Hippocampal formation (tissue), 2 donors: ENCODE results near the gene VOPP1.
"Not testable (repeated sequence)": the region's sequence is repeated elsewhere in the genome, so short reads cannot be mapped to it uniquely, and the experiment has no call there.

Experiments
- DNase-seq, 2 donors: peaks; one replicate each; lab custom pipeline; 2025; lab: John Stamatoyannopoulos, UW

Gene VOPP1

GRCh38 chr7:55572378-55573233 lies at the start of gene VOPP1:
TSS of gene VOPP1 (minus strand) at chr7:55572502. CDS start at chr7:55572324, 178 bp downstream.
- peak; percentile 54 to 56 for DNase-seq

GRCh38 chr7:55618913-55619312 lies 46.6 kb upstream of the VOPP1 start:
- no peak for DNase-seq

- not testable (repeated sequence) for DNase-seq
Observed at GRCh38 chr7:55614365-55615064, 42.2 kb upstream of the VOPP1 start.

GRCh38 chr7:55609726-55610125 lies 37.4 kb upstream of the VOPP1 start:
- DNase-seq: not testable (repeated sequence)

GRCh38 chr7:55605661-55606060 lies 33.4 kb upstream of the VOPP1 start:
- not testable (repeated sequence) for DNase-seq

- not testable (repeated sequence) for DNase-seq
Observed at GRCh38 chr7:55597944-55598499, 25.7 kb upstream of the VOPP1 start.

- DNase-seq: not testable (repeated sequence)
Observed at GRCh38 chr7:55597214-55597739, 25.0 kb upstream of the VOPP1 start.

GRCh38 chr7:55595511-55595910 lies 23.2 kb upstream of the VOPP1 start:
- no peak for DNase-seq

- DNase-seq: no peak
Observed at GRCh38 chr7:55594870-55595269, 22.6 kb upstream of the VOPP1 start.

- DNase-seq: no peak
Observed at GRCh38 chr7:55594414-55594813, 22.1 kb upstream of the VOPP1 start.

GRCh38 chr7:55593515-55594318 lies 21.4 kb upstream of the VOPP1 start:
- peak in 1 of 2 donors; percentile 36 for DNase-seq

- DNase-seq: no peak
Observed at GRCh38 chr7:55593172-55593514, 20.8 kb upstream of the VOPP1 start.

- DNase-seq: no peak
Observed at GRCh38 chr7:55592492-55592891, 20.2 kb upstream of the VOPP1 start.

- no peak for DNase-seq
Observed at GRCh38 chr7:55591282-55591931, 19.1 kb upstream of the VOPP1 start.

- no peak for DNase-seq
Observed at GRCh38 chr7:55590517-55591281, 18.4 kb upstream of the VOPP1 start.

GRCh38 chr7:55589905-55590304 lies 17.6 kb upstream of the VOPP1 start:
- DNase-seq: no peak

GRCh38 chr7:55588976-55589604 lies 16.8 kb upstream of the VOPP1 start:
- DNase-seq: no peak

GRCh38 chr7:55588379-55588699 lies 16.0 kb upstream of the VOPP1 start:
- no peak for DNase-seq

- DNase-seq: no peak
Observed at GRCh38 chr7:55587687-55588378, 15.5 kb upstream of the VOPP1 start.

- not testable (repeated sequence) for DNase-seq
Observed at GRCh38 chr7:55582656-55583055, 10.4 kb upstream of the VOPP1 start.
